22Rv1 (cell line): ENCODE results near the gene SMOC2.

Source experiments
- H3K27ac ChIP-seq: fragments of 450-650 bp; 2 replicates; pipeline ENCODE4 v1.5.1; 2017
- CTCF ChIP-seq: fragments of 450-650 bp; IDR thresholded peaks from 2 replicates; pipeline ENCODE4 v1.5.1; 2017; ENCODE audit warnings: mild to moderate bottlenecking
- ZFX ChIP-seq: fragments of 450-650 bp; IDR thresholded peaks from 2 replicates; pipeline ENCODE4 v1.6.1; 2017; ENCODE audit warnings: antibody characterized with exemption, borderline replicate concordance

The SMOC2 gene

GRCh38 chr6:168709390-168709789, 268.4 kb downstream of the SMOC2 start:
- TF ChIP-seq CTCF (no peak), ZFX (no peak)
- no peak overlapping the region for H3K27ac ChIP-seq

GRCh38 chr6:168709991-168710390, 269.0 kb downstream of the SMOC2 start:
- TF ChIP-seq CTCF (no peak), ZFX (no peak)
- H3K27ac ChIP-seq: no peak overlapping the region

GRCh38 chr6:168711049-168711640, 270.2 kb downstream of the SMOC2 start:
- TF ChIP-seq ZFX: no peak
- no peak for TF ChIP-seq CTCF

GRCh38 chr6:168711666-168712300, 270.8 kb downstream of the SMOC2 start:
- TF ChIP-seq ZFX: no peak
- no peak for TF ChIP-seq CTCF
- H3K27ac ChIP-seq: no peak overlapping the region

More at GRCh38 chr6:168711049-168711640, 270.2 kb downstream of the SMOC2 start:
- no peak overlapping the region for H3K27ac ChIP-seq

GRCh38 chr6:168712993-168713392, 272.0 kb downstream of the SMOC2 start:
- TF ChIP-seq ZFX (no peak), CTCF (no peak)

GRCh38 chr6:168713839-168714238, 272.9 kb downstream of the SMOC2 start:
- TF ChIP-seq ZFX (no peak), CTCF (peak; percentile 35)

More at GRCh38 chr6:168712993-168713392, 272.0 kb downstream of the SMOC2 start:
- no peak overlapping the region for H3K27ac ChIP-seq

GRCh38 chr6:168714547-168715260, 273.7 kb downstream of the SMOC2 start:
- H3K27ac ChIP-seq: no peak overlapping the region
- no peak for TF ChIP-seq CTCF
- TF ChIP-seq ZFX: no peak

More at GRCh38 chr6:168713839-168714238, 272.9 kb downstream of the SMOC2 start:
- no peak overlapping the region for H3K27ac ChIP-seq
